ENCODE data around the gene ACOXL.

- TF ChIP-seq, protein P1, sequence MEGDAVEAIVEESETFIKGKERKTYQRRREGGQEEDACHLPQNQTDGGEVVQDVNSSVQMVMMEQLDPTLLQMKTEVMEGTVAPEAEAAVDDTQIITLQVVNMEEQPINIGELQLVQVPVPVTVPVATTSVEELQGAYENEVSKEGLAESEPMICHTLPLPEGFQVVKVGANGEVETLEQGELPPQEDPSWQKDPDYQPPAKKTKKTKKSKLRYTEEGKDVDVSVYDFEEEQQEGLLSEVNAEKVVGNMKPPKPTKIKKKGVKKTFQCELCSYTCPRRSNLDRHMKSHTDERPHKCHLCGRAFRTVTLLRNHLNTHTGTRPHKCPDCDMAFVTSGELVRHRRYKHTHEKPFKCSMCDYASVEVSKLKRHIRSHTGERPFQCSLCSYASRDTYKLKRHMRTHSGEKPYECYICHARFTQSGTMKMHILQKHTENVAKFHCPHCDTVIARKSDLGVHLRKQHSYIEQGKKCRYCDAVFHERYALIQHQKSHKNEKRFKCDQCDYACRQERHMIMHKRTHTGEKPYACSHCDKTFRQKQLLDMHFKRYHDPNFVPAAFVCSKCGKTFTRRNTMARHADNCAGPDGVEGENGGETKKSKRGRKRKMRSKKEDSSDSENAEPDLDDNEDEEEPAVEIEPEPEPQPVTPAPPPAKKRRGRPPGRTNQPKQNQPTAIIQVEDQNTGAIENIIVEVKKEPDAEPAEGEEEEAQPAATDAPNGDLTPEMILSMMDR (IDR thresholded peaks at IDR 0.05; ENCODE audit: insufficient read depth, low read depth, low read length): no peak
- no peak for TF ChIP-seq EZH2 (IDR thresholded peaks at IDR 0.05; ENCODE audit: insufficient read depth, low read length)
Observed at GRCh38 chr2:111011218-111011617, 278.8 kb downstream of the ACOXL start.

Data from astrocyte (in vitro differentiated cells and primary cell).